Measurements from ENCODE around the gene DNAJB2.

DNAJB2 gene

GRCh38 chr2:219302412-219302968 is 23.3 kb downstream of the DNAJB2 start:
- Histone ChIP-seq H3K4me3 (ENCODE audit: low read length, poor library complexity, severe bottlenecking) (no peak overlapping the region), H2AFZ (ENCODE audit: low read length) (no peak overlapping the region), H3F3A (ENCODE audit: low read depth) (no peaks in the 10 kb centered on the region), H3K27me3 (ENCODE audit: insufficient read depth, low read length, poor library complexity, severe bottlenecking) (peaks cover 12% of the 10 kb centered on the region), H3K36me3 (ENCODE audit: insufficient read depth, low read length) (no peaks in the 10 kb centered on the region), H3K4me2 (ENCODE audit: low read depth, low read length, poor library complexity, severe bottlenecking) (no peak overlapping the region), H3K4me1 (ENCODE audit: insufficient read depth, low read length, poor library complexity, severe bottlenecking) (no peaks in the 10 kb centered on the region), H3K9me3 (ENCODE audit: insufficient read depth, low read depth, low read length) (no peaks in the 10 kb centered on the region), H3K9ac (ENCODE audit: low read depth, low read length, poor library complexity, severe bottlenecking) (no peak overlapping the region), H3K9me2 (replicated peaks; ENCODE audit: low read depth, low read length) (no peaks in the 10 kb centered on the region), H4K20me1 (ENCODE audit: insufficient read depth, low read length, poor library complexity, severe bottlenecking) (no peaks in the 10 kb centered on the region), H3K79me2 (ENCODE audit: insufficient read depth, low read length) (no peaks in the 10 kb centered on the region)
- no peak for TF ChIP-seq EZH2phosphoT487 (IDR thresholded peaks at IDR 0.05; ENCODE audit: borderline replicate concordance)

GRCh38 chr2:219304223-219304622 is 25.1 kb downstream of the DNAJB2 start:
- Histone ChIP-seq H3K79me2 (ENCODE audit: insufficient read depth, low read length) (no peaks in the 10 kb centered on the region), H3K9ac (ENCODE audit: low read depth, low read length, poor library complexity, severe bottlenecking) (no peak overlapping the region), H3K9me2 (replicated peaks; ENCODE audit: low read depth, low read length) (no peaks in the 10 kb centered on the region), H3K36me3 (ENCODE audit: insufficient read depth, low read length) (no peaks in the 10 kb centered on the region), H3K9me3 (ENCODE audit: insufficient read depth, low read depth, low read length) (no peaks in the 10 kb centered on the region), H3F3A (ENCODE audit: low read depth) (no peaks in the 10 kb centered on the region), H3K4me1 (ENCODE audit: insufficient read depth, low read length, poor library complexity, severe bottlenecking) (no peaks in the 10 kb centered on the region), H3K4me3 (ENCODE audit: low read length, poor library complexity, severe bottlenecking) (no peak overlapping the region), H4K20me1 (ENCODE audit: insufficient read depth, low read length, poor library complexity, severe bottlenecking) (no peaks in the 10 kb centered on the region), H2AFZ (ENCODE audit: low read length) (no peak overlapping the region), H3K27me3 (ENCODE audit: insufficient read depth, low read length, poor library complexity, severe bottlenecking) (peaks cover 12% of the 10 kb centered on the region), H3K4me2 (ENCODE audit: low read depth, low read length, poor library complexity, severe bottlenecking) (no peak overlapping the region)
- TF ChIP-seq EZH2phosphoT487 (IDR thresholded peaks at IDR 0.05; ENCODE audit: borderline replicate concordance): no peak
- no peak for TF ChIP-seq CTCF (conservative IDR thresholded peaks at IDR 0.05; ENCODE audit: low read length)

- Histone ChIP-seq H3K27me3 (ENCODE audit: insufficient read depth, low read length, poor library complexity, severe bottlenecking) (peaks cover 11% of the 10 kb centered on the region), H3K9ac (ENCODE audit: low read depth, low read length, poor library complexity, severe bottlenecking) (no peak overlapping the region), H4K20me1 (ENCODE audit: insufficient read depth, low read length, poor library complexity, severe bottlenecking) (no peaks in the 10 kb centered on the region), H3K9me3 (ENCODE audit: insufficient read depth, low read depth, low read length) (no peaks in the 10 kb centered on the region), H2AFZ (ENCODE audit: low read length) (no peak overlapping the region), H3K4me3 (ENCODE audit: low read length, poor library complexity, severe bottlenecking) (no peak overlapping the region), H3K4me1 (ENCODE audit: insufficient read depth, low read length, poor library complexity, severe bottlenecking) (no peaks in the 10 kb centered on the region), H3K9me2 (replicated peaks; ENCODE audit: low read depth, low read length) (no peaks in the 10 kb centered on the region), H3K79me2 (ENCODE audit: insufficient read depth, low read length) (no peaks in the 10 kb centered on the region), H3K4me2 (ENCODE audit: low read depth, low read length, poor library complexity, severe bottlenecking) (no peak overlapping the region), H3K36me3 (ENCODE audit: insufficient read depth, low read length) (no peaks in the 10 kb centered on the region), H3F3A (ENCODE audit: low read depth) (no peaks in the 10 kb centered on the region)
- TF ChIP-seq CTCF (conservative IDR thresholded peaks at IDR 0.05; ENCODE audit: low read length) (no peak), EZH2phosphoT487 (IDR thresholded peaks at IDR 0.05; ENCODE audit: borderline replicate concordance) (no peak)
Observed at GRCh38 chr2:219306047-219306446, 26.9 kb downstream of the DNAJB2 start.
